PFSK-1 (cell line): ENCODE measurements around the gene PRXL2B.

Experiments
- FOXP2 ChIP-seq: optimal IDR thresholded peaks from 2 replicates; pipeline ENCODE3; 2011; ENCODE audit warnings: borderline replicate concordance, control low read depth, inconsistent platforms; ENCODE audit not compliant: insufficient read depth; ENCODE audit errors: extremely low read length, extremely low read depth
- POLR2AphosphoS5 ChIP-seq: IDR thresholded peaks from 2 replicates; pipeline ENCODE4 v1.6.1; 2012; ENCODE audit warnings: low read depth, mild to moderate bottlenecking, control low read depth, low read length, moderate library complexity
- REST ChIP-seq, 2 experiments: IDR thresholded peaks; 2 replicates each; pipeline versions ENCODE4 v1.6.1 to v1.8.0; 2011 to 2012; ENCODE audit warnings: low read depth in 2 of 2, low read length in 2 of 2, control low read depth in 1 of 2, inconsistent platforms in 1 of 2, mild to moderate bottlenecking in 1 of 2, moderate library complexity in 1 of 2; ENCODE audit not compliant: insufficient read depth in 1 of 2
- SIN3A ChIP-seq: IDR thresholded peaks from 2 replicates; pipeline ENCODE4 v1.6.1; 2012; ENCODE audit warnings: mild to moderate bottlenecking, low read length, moderate library complexity, borderline replicate concordance; ENCODE audit not compliant: insufficient read depth
- TAF1 ChIP-seq: IDR thresholded peaks from 2 replicates; pipeline ENCODE4 v1.6.1; 2012; ENCODE audit warnings: low read length, control low read depth, borderline replicate concordance; ENCODE audit not compliant: insufficient read depth

The PRXL2B gene

GRCh38 chr1:2554621-2555387 lies 31.8 kb upstream of the PRXL2B start:
- TF ChIP-seq FOXP2 (no peak), POLR2AphosphoS5 (no peak), TAF1 (no peak), SIN3A (no peak)

DNA sequence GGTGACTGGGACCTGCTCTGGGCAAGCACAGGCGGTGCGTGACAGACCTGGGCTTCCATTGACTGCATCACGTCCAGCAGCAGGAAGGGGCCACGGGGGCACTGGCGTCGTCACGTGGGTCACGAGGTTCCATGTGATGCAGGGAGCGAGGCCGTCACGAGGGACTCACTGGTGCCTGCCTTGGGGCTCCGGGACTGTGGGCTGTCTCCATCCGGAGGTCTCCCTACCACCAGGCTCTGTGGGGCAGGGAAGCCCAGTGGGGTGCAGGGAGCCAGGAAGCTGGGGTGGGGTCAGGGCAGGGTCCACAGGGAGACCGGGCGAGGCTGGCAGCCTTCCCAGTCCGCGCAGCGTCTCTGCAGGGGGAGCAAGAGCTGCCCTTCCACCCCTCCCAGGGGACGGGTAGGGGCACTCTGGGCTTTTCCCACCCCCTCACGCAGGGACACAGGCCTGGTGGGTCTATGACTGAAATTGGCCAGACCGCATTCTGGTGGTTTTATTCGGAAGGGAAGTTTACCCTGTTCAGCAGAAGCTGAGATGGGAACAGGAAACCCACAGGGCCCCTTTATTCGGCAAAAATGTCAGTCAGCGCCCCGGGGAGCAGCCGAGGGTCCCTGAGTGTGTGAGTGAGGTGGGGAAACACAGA lies 30.8 kb upstream of the PRXL2B start:
- TF ChIP-seq SIN3A = no peak
- no peak for TF ChIP-seq TAF1
- TF ChIP-seq FOXP2 = no peak
- no peak for TF ChIP-seq POLR2AphosphoS5
- no peak for TF ChIP-seq REST (IDR thresholded peaks at IDR 0.05; ENCODE audit: insufficient read depth in 1 of 2, low read depth in 2 of 2, low read length in 2 of 2)

DNA sequence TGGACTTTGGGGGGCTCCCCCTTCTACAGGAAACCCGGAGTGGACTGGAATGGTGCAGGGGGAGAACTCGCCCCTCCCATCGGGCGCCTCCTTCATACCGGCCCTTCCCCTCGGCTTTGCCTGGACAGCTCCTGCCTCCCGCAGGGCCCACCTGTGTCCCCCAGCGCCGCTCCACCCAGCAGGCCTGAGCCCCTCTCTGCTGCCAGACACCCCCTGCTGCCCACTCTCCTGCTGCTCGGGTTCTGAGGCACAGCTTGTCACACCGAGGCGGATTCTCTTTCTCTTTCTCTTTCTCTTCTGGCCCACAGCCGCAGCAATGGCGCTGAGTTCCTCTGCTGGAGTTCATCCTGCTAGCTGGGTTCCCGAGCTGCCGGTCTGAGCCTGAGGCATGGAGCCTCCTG lies 30.3 kb upstream of the PRXL2B start, which contains the start of gene TNFRSF14:
Gene TNFRSF14, plus strand, starts transcription at position 95 of the 401 bp plus-strand sequence. Its CDS starts 294 bp downstream, at position 389.
- TF ChIP-seq REST (IDR thresholded peaks at IDR 0.05; ENCODE audit: insufficient read depth in 1 of 2, low read depth in 2 of 2, low read length in 2 of 2) = peak; percentile 47 to 50; a peak in 2 of 4 replicates
- TF ChIP-seq SIN3A = no peak

- TF ChIP-seq POLR2AphosphoS5 (no peak), TAF1 (no peak), SIN3A (no peak), REST (IDR thresholded peaks at IDR 0.05; ENCODE audit: insufficient read depth in 1 of 2, low read depth in 2 of 2, low read length in 2 of 2) (no peak), FOXP2 (no peak)
These were observed 29.7 kb upstream of the PRXL2B start for GRCh38 chr1:2556678-2557481.

GRCh38 chr1:2557482-2558400 lies 28.8 kb upstream of the PRXL2B start:
- TF ChIP-seq SIN3A (no peak), FOXP2 (no peak), REST (IDR thresholded peaks at IDR 0.05; ENCODE audit: insufficient read depth in 1 of 2, low read depth in 2 of 2, low read length in 2 of 2) (no peak), POLR2AphosphoS5 (no peak), TAF1 (no peak)
